Upper lobe of left lung (tissue), 6 donors: ENCODE measurements around the gene MYOG. TPM values are rescaled to one million over a fixed set of nuclear protein-coding genes. Genes with fewer than 3 reads are reported as not detected.

Source experiments
- ATAC-seq, 2 donors: fragments of 200-7000 bp; cut with Tn5 transposase; one replicate each; pipeline ENCODE4 v1.9.1; 2022; ENCODE audit warnings: mild to moderate bottlenecking in 2 of 2, moderate library complexity in 2 of 2; ENCODE audit not compliant: low FRiP score in 2 of 2
- DNase-seq, 2 donors: peaks; one replicate each; pipeline ENCODE4 v3.0.0-alpha.2; 2019 to 2020
- H3K27ac ChIP-seq, 4 donors: fragments of 200-600 bp; sonication (generic); one replicate each; pipeline ENCODE4 v1.5.1; 2016 to 2019
- H3K27me3 ChIP-seq, 4 donors: fragments of 200-600 bp; sonication (generic); one replicate each; pipeline ENCODE4 v1.5.1; 2017 to 2019
- H3K36me3 ChIP-seq, 4 donors: fragments of 200-600 bp; sonication (generic); one replicate each; pipeline ENCODE4 v1.5.1; 2016 to 2019
- H3K4me1 ChIP-seq, 4 donors: fragments of 200-600 bp; sonication (generic); one replicate each; pipeline ENCODE4 v1.5.1; 2018 to 2019
- H3K4me3 ChIP-seq, 4 donors: fragments of 200-600 bp; sonication (generic); one replicate each; pipeline ENCODE4 v1.5.1; 2017 to 2019; ENCODE audit warnings: mild to moderate bottlenecking in 2 of 4, moderate library complexity in 1 of 4
- H3K9me3 ChIP-seq, 4 donors: fragments of 200-600 bp; sonication (generic); one replicate each; pipeline ENCODE4 v1.5.1; 2018 to 2019
- CTCF ChIP-seq, 6 experiments: fragments of 450-650 bp in 4 of 6; fragments of 200-600 bp in 2 of 6; sonication (generic) in 2 of 6; IDR thresholded peaks; one replicate each; pipeline ENCODE4 v1.5.1; 2016 to 2019; ENCODE audit warnings: antibody characterized with exemption in 6 of 6
- EP300 ChIP-seq, 4 donors: sonication (generic); formaldehyde crosslinking; IDR thresholded peaks; one replicate each; pipeline ENCODE4 v1.5.1; 2017; ENCODE audit warnings: antibody characterized with exemption in 4 of 4, control low read depth in 2 of 4
- POLR2A ChIP-seq, 4 donors: fragments of 450-650 bp; IDR thresholded peaks; one replicate each; pipeline ENCODE4 v1.5.1; 2016 to 2017; ENCODE audit warnings: antibody characterized with exemption in 4 of 4, mild to moderate bottlenecking in 2 of 4
- POLR2AphosphoS5 ChIP-seq, 2 donors: sonication (generic); formaldehyde crosslinking; IDR thresholded peaks; one replicate each; pipeline ENCODE4 v1.5.1; 2017; ENCODE audit warnings: antibody characterized with exemption in 2 of 2
- WGBS, 2 donors: methylation state at CpG; one replicate each; pipeline ENCODE4 v1.1.5; 2017 to 2018; 5-methylcytosine and 5-hydroxymethylcytosine counted together
- total RNA-seq, 6 donors: library from RNA; depleted of rRNA in 4 of 6; stranded (reverse); fragments of >200 nt in 4 of 6; gene quantifications; one replicate each; pipeline versions ENCODE4 v1.1.0 to v1.2.1, GENCODE V29; 2016 to 2021
- donor health status: DM: no; HTN: no; CAD: no; lungs with moderate emphysema.
- donor health status: DM: no; HTN: yes; CAD: no; lungs with severe emphysema.

MYOG gene
- total RNA-seq, 6 donors from 2014 or later: not detected

- no peaks in the 10 kb centered on the region for H3K4me1 ChIP-seq
- DNase-seq: no peak
- peaks cover 0 to 14% (median 10%) of the 10 kb centered on the region in 4 donors for H3K9me3 ChIP-seq
- 96 to 98% methylated on average over 1 of the region's 1 CpG for WGBS, 2 donors
- no peaks in the 10 kb centered on the region for H3K36me3 ChIP-seq
- no peak overlapping the region for H3K27ac ChIP-seq
- H3K27me3 ChIP-seq: no peaks in the 10 kb centered on the region
- no peak for TF ChIP-seq POLR2A (IDR thresholded peaks at IDR 0.05)
- TF ChIP-seq CTCF (IDR thresholded peaks at IDR 0.05): no peak
- TF ChIP-seq EP300 (IDR thresholded peaks at IDR 0.05): no peak
- no peak for TF ChIP-seq POLR2AphosphoS5 (IDR thresholded peaks at IDR 0.05)
- no peak overlapping the region for H3K4me3 ChIP-seq
- ATAC-seq: no peak
Measured at GRCh38 chr1:203095061-203095690, 9.4 kb upstream of the MYOG start.

- H3K27ac ChIP-seq: no peak overlapping the region
- H3K36me3 ChIP-seq: no peaks in the 10 kb centered on the region
- ATAC-seq (no peak), DNase-seq (no peak)
- H3K4me3 ChIP-seq: no peak overlapping the region
- 89 to 97% methylated on average over 1 of the region's 1 CpG for WGBS, 2 donors
- peaks cover 0 to 14% (median 10%) of the 10 kb centered on the region in 4 donors for H3K9me3 ChIP-seq
- TF ChIP-seq POLR2A (IDR thresholded peaks at IDR 0.05): no peak
- no peak for TF ChIP-seq CTCF (IDR thresholded peaks at IDR 0.05)
- TF ChIP-seq EP300 (IDR thresholded peaks at IDR 0.05): no peak
- no peak for TF ChIP-seq POLR2AphosphoS5 (IDR thresholded peaks at IDR 0.05)
- H3K27me3 ChIP-seq: no peaks in the 10 kb centered on the region
- H3K4me1 ChIP-seq: no peaks in the 10 kb centered on the region
Measured at GRCh38 chr1:203093754-203094410, 8.1 kb upstream of the MYOG start.

- H3K4me1 ChIP-seq: no peaks in the 10 kb centered on the region
- H3K27ac ChIP-seq: no peak overlapping the region
- WGBS, 2 donors: 79 to 83% methylated on average over 6 of the region's 6 CpGs
- H3K36me3 ChIP-seq: no peaks in the 10 kb centered on the region
- no peak for TF ChIP-seq CTCF (IDR thresholded peaks at IDR 0.05)
- TF ChIP-seq POLR2A (IDR thresholded peaks at IDR 0.05): no peak
- no peak for TF ChIP-seq POLR2AphosphoS5 (IDR thresholded peaks at IDR 0.05)
- TF ChIP-seq EP300 (IDR thresholded peaks at IDR 0.05): no peak
- H3K4me3 ChIP-seq: no peak overlapping the region
- peaks cover 0 to 14% (median 10%) of the 10 kb centered on the region in 4 donors for H3K9me3 ChIP-seq
- ATAC-seq (no peak), DNase-seq (no peak)
- no peaks in the 10 kb centered on the region for H3K27me3 ChIP-seq
Measured at GRCh38 chr1:203091761-203092330, 6.0 kb upstream of the MYOG start.

- H3K27me3 ChIP-seq: no peaks in the 10 kb centered on the region
- no peak overlapping the region for H3K27ac ChIP-seq
- WGBS, 2 donors: 77 to 82% methylated on average over 4 of the region's 4 CpGs
- H3K36me3 ChIP-seq: no peaks in the 10 kb centered on the region
- DNase-seq (no peak), ATAC-seq (no peak)
- peaks cover 0 to 14% (median 10%) of the 10 kb centered on the region in 4 donors for H3K9me3 ChIP-seq
- no peaks in the 10 kb centered on the region for H3K4me1 ChIP-seq
- TF ChIP-seq EP300 (IDR thresholded peaks at IDR 0.05) (no peak), POLR2A (IDR thresholded peaks at IDR 0.05) (no peak), POLR2AphosphoS5 (IDR thresholded peaks at IDR 0.05) (no peak), CTCF (IDR thresholded peaks at IDR 0.05) (no peak)
- H3K4me3 ChIP-seq: no peak overlapping the region
Measured at GRCh38 chr1:203091199-203091477, 5.3 kb upstream of the MYOG start.
